HCEC 1CT (cell line): ENCODE results near the gene DNAH17.

Experiments
- DNase-seq: peaks from one replicate; pipeline ENCODE4 v3.0.0-alpha.2; 2017

The DNAH17 gene

GRCh38 chr17:78379131-78379491 is 198.1 kb downstream of the DNAH17 start:
- peak; percentile 87 for DNase-seq

GRCh38 chr17:78378225-78379130 is 198.7 kb downstream of the DNAH17 start, which contains the start of gene PGS1:
Gene PGS1 (plus strand): TSS chr17:78378649. CDS start chr17:78378666, 17 bp downstream.
- peak; percentile 76 for DNase-seq

- no peak for DNase-seq
Measured at GRCh38 chr17:78377858-78378224, 199.4 kb downstream of the DNAH17 start.

- no peak for DNase-seq
Measured at GRCh38 chr17:78376161-78376560, 201.0 kb downstream of the DNAH17 start.

- DNase-seq, result peak; percentile 93
Measured at GRCh38 chr17:78375401-78376151, 201.6 kb downstream of the DNAH17 start.

GRCh38 chr17:78374631-78375274 is 202.4 kb downstream of the DNAH17 start:
- peak; percentile 44 for DNase-seq

- DNase-seq, result no peak
Measured at GRCh38 chr17:78374189-78374588, 203.0 kb downstream of the DNAH17 start.
